Measurements from ENCODE around the gene ADGRE3. TPM values are rescaled to one million over a fixed set of nuclear protein-coding genes. Genes with fewer than 3 reads are reported as not detected.

ADGRE3 gene
- total RNA-seq, 2 experiments from 2014 or later, result not detected

GRCh38 chr19:14582894-14583340 lies 91.7 kb downstream of the ADGRE3 start, which contains the start of gene CLEC17A:
Gene CLEC17A, plus strand, starts transcription at chr19:14583084. Its CDS starts 77 bp downstream, at chr19:14583161.
- no peaks in the 10 kb centered on the region for H3K9me3 ChIP-seq (ENCODE audit: low read length)
- peaks cover 44% of the 10 kb centered on the region for H3K79me2 ChIP-seq (ENCODE audit: insufficient read depth, low read depth, low read length)
- H2AFZ ChIP-seq (ENCODE audit: low read length), result no peak within 1 kb of the TSS
- peak within 1 kb of the TSS; percentile 68 for H3K27ac ChIP-seq (ENCODE audit: low read depth, low read length, poor library complexity, severe bottlenecking)
- ChIA-PET POLR2A (no interaction called here), CTCF (ENCODE audit: unreplicated experiment) (no interaction called here)
- no peaks in the 10 kb centered on the region for H4K20me1 ChIP-seq (ENCODE audit: insufficient read depth, low read length)
- no peaks in the 10 kb centered on the region for H3K9me2 ChIP-seq (ENCODE audit: insufficient read depth, low read length)
- peaks cover 10% of the 10 kb centered on the region for H3K36me3 ChIP-seq (ENCODE audit: insufficient read depth, low read length)
- H3K4me1 ChIP-seq (ENCODE audit: insufficient read depth, low read length, poor library complexity, severe bottlenecking), result peaks cover 67% of the 10 kb centered on the region
- H3K4me3 ChIP-seq (ENCODE audit: low read depth, low read length, poor library complexity, severe bottlenecking), result peak within 1 kb of the TSS; percentile 74
- TF ChIP-seq EZH2phosphoT487 (IDR thresholded peaks at IDR 0.05; ENCODE audit: borderline replicate concordance, low read depth, low read length) (no peak), CTCF (conservative IDR thresholded peaks at IDR 0.05; ENCODE audit: low read length) (no peak)
- H3K4me2 ChIP-seq (ENCODE audit: low read length), result peak within 1 kb of the TSS; percentile 66
- BruUV-seq (replicated peaks), result no TSS peak
- intact Hi-C loops (cut with micrococcal nuclease; ENCODE audit: unreplicated experiment), result loop anchor here (1.0 kb wide), 1 partner anchor 21 kb away; no protein-coding TSS in a partner anchor
- peak; percentile 96 for DNase-seq (ENCODE audit: low spot score)

GRCh38 chr19:14580623-14581237 lies 93.9 kb downstream of the ADGRE3 start:
- Histone ChIP-seq H4K20me1 (ENCODE audit: insufficient read depth, low read length) (no peaks in the 10 kb centered on the region), H3K36me3 (ENCODE audit: insufficient read depth, low read length) (no peaks in the 10 kb centered on the region), H3K9me3 (ENCODE audit: low read length) (peaks cover 6% of the 10 kb centered on the region; the same call in 1 of the 2 replicates), H3K27ac (ENCODE audit: low read depth, low read length, poor library complexity, severe bottlenecking) (peak overlapping the region; percentile 20), H3K9me2 (ENCODE audit: insufficient read depth, low read length) (no peaks in the 10 kb centered on the region), H2AFZ (ENCODE audit: low read length) (peak overlapping the region; percentile 36; the same call in 1 of the 2 replicates), H3K4me3 (ENCODE audit: low read depth, low read length, poor library complexity, severe bottlenecking) (no peak overlapping the region), H3K4me2 (ENCODE audit: low read length) (0 out of 2 replicates have a peak overlapping the region, but pooled peaks have one; percentile 12), H3K79me2 (ENCODE audit: insufficient read depth, low read depth, low read length) (peaks cover 24% of the 10 kb centered on the region), H3K4me1 (ENCODE audit: insufficient read depth, low read length, poor library complexity, severe bottlenecking) (peaks cover 77% of the 10 kb centered on the region)
- intact Hi-C loops (cut with micrococcal nuclease; ENCODE audit: unreplicated experiment), result no loop called here
- ChIA-PET CTCF (ENCODE audit: unreplicated experiment) (no interaction called here), POLR2A (interaction anchor here (1.0 to 1.4 kb wide), 2 partner anchors 24 to 109 kb away, joined by 3 to 6 read pairs; partner anchors contain the start of gene ZNF333)
- peak; percentile 44 for DNase-seq (ENCODE audit: low spot score)
- BruUV-seq (replicated peaks), result no TSS peak
- TF ChIP-seq CTCF (conservative IDR thresholded peaks at IDR 0.05; ENCODE audit: low read length) (peak; percentile 34; the same call in 1 of the 2 replicates), EZH2phosphoT487 (IDR thresholded peaks at IDR 0.05; ENCODE audit: borderline replicate concordance, low read depth, low read length) (no peak)

- Histone ChIP-seq H2AFZ (ENCODE audit: low read length) (peak overlapping the region; percentile 45; the same call in 1 of the 2 replicates), H3K27ac (ENCODE audit: low read depth, low read length, poor library complexity, severe bottlenecking) (peak overlapping the region; percentile 92), H3K4me2 (ENCODE audit: low read length) (peak overlapping the region; percentile 70), H3K9me2 (ENCODE audit: insufficient read depth, low read length) (no peaks in the 10 kb centered on the region), H3K79me2 (ENCODE audit: insufficient read depth, low read depth, low read length) (no peaks in the 10 kb centered on the region), H4K20me1 (ENCODE audit: insufficient read depth, low read length) (no peaks in the 10 kb centered on the region), H3K4me3 (ENCODE audit: low read depth, low read length, poor library complexity, severe bottlenecking) (peak overlapping the region; percentile 42), H3K4me1 (ENCODE audit: insufficient read depth, low read length, poor library complexity, severe bottlenecking) (peaks cover 79% of the 10 kb centered on the region), H3K9me3 (ENCODE audit: low read length) (peaks cover 6% of the 10 kb centered on the region; the same call in 1 of the 2 replicates), H3K36me3 (ENCODE audit: insufficient read depth, low read length) (no peaks in the 10 kb centered on the region)
- intact Hi-C loops (cut with micrococcal nuclease; ENCODE audit: unreplicated experiment), result no loop called here
- CTCF ChIA-PET (ENCODE audit: unreplicated experiment), result no interaction called here
- peak; percentile 88 for DNase-seq (ENCODE audit: low spot score)
- BruUV-seq (replicated peaks), result no TSS peak
- POLR2A ChIA-PET, result no interaction called here
- no peak for TF ChIP-seq EZH2phosphoT487 (IDR thresholded peaks at IDR 0.05; ENCODE audit: borderline replicate concordance, low read depth, low read length)
- peak; percentile 49 for TF ChIP-seq CTCF (conservative IDR thresholded peaks at IDR 0.05; ENCODE audit: low read length)
Observed at GRCh38 chr19:14577885-14578427, 96.7 kb downstream of the ADGRE3 start.

Measured in OCI-LY7 (cell line).